ENCODE measurements around the gene PTPRB.

DNA sequence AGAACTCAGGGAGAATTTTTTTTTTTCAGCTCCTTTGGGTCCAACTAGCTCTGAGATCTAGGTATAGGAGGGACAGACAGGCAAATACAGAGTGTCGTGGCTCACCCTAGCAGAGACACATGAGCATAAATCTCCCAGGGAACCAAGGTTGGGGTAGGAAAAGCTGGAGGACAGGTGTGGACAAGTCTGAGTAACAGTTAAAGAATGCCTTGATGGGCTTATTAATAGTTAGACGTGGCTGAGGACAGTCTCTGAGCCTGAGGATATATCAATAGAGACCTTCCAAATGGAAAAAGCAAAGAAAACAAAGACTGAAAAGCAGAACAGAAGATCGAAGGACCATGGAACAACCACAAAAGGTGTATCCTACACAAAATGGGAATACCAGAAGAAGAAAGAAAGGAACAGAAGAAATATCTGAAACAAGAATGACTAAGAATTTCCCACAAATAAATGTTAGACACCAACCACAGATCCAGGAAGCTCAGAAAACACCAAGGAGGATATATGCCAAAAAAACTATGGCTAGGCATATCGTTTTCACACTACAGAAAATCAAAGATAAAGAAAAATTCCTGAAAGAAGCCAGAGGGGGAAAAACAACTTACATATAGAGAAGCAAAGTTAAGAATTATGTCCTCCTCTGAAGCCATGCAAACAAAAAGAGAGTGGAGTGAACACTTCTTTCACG lies 80.9 kb downstream of the PTPRB start:
- TF ChIP-seq POLR2A (IDR thresholded peaks at IDR 0.05) (no peak), CTCF (IDR thresholded peaks at IDR 0.05) (no peak)
